GM12864 (cell line): ENCODE data around the gene RRM1.

Experiments used
- DNase-seq: peaks from one replicate; pipeline ENCODE4 v3.0.0-alpha.2; 2011; ENCODE audit warnings: low read depth
- H3K4me3 ChIP-seq: 2 replicates; pipeline ENCODE4 v1.5.1; 2011; ENCODE audit warnings: mild to moderate bottlenecking, low read depth, low read length, control low read depth
- TF ChIP-seq, protein P1 (sequence below): IDR thresholded peaks from 2 replicates; pipeline ENCODE4 v1.5.1; 2011; ENCODE audit warnings: low read depth, mild to moderate bottlenecking, moderate library complexity, low read length, control low read depth, inconsistent platforms; ENCODE audit errors: missing control alignments

Gene RRM1

DNA sequence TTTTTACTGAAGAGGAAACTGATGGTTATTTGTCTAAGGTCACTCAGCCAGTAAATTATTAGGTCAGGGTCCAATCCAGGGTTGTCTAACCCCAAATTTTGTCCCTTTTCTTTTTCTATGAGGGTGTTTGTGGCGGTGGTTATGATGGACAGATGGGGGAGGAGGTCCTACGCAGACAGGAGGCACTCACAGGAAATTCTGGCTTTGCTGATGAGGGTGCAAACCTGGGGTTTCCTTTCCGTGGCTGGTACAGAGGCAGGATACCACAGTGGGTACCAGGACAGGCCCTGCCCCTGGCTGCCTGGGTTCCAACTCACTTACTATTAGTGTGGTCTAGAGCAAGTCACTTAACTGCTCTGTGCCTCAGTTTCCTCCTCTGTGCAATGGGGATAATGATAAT, 91.0 kb downstream of the RRM1 start:
- TF ChIP-seq, protein P1, sequence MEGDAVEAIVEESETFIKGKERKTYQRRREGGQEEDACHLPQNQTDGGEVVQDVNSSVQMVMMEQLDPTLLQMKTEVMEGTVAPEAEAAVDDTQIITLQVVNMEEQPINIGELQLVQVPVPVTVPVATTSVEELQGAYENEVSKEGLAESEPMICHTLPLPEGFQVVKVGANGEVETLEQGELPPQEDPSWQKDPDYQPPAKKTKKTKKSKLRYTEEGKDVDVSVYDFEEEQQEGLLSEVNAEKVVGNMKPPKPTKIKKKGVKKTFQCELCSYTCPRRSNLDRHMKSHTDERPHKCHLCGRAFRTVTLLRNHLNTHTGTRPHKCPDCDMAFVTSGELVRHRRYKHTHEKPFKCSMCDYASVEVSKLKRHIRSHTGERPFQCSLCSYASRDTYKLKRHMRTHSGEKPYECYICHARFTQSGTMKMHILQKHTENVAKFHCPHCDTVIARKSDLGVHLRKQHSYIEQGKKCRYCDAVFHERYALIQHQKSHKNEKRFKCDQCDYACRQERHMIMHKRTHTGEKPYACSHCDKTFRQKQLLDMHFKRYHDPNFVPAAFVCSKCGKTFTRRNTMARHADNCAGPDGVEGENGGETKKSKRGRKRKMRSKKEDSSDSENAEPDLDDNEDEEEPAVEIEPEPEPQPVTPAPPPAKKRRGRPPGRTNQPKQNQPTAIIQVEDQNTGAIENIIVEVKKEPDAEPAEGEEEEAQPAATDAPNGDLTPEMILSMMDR, result no peak
- H3K4me3 ChIP-seq, result no peak overlapping the region
- DNase-seq, result no peak

DNA sequence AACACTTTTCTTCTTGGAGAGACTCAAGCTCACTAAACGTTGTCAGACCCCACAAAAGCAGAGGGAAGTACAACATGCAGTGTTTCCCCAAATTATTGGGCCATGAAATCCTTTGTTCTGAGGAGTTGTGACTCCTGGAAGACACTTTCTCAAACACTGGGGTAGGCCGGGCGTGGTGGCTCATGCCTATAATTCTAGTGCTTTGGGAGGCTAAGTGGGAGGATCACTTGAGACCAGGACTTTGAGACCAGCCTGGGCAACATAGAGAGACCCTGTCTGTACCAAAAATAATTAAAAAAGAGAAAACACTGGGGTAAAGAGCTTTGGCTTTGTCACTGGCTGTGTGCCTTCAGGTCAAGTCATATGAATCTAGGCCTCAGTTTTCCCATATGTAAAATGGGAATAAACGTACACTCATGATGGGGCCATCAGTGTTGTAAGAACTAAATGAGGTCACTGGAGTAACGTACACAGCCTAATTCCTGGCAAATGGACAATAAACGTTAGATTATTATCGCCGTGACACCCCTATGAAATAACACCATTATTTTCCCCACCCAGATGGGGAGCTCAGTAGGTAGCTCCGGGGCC, 92.0 kb downstream of the RRM1 start:
- TF ChIP-seq, protein P1, result no peak
- no peak for DNase-seq
- H3K4me3 ChIP-seq, result peak overlapping the region; percentile 61

- TF ChIP-seq, protein P1, result peak; percentile 80
- peak overlapping the region; percentile 61 for H3K4me3 ChIP-seq
- no peak for DNase-seq
Observed at GRCh38 chr11:4187055-4187988, 92.7 kb downstream of the RRM1 start.
